RPMI7951 (cell line): ENCODE measurements around the gene VSIG10L2. TPM values are rescaled to one million over a fixed set of nuclear protein-coding genes. Genes with fewer than 3 reads are reported as not detected.
A peak's percentile ranks its signal among the peaks of the same experiment; 100 is the strongest.
"Not testable (repeated sequence)": the region's sequence is repeated elsewhere in the genome, so short reads cannot be mapped to it uniquely, and the experiment has no call there.

Experiments
- DNase-seq: peaks from one replicate; pipeline ENCODE4 v3.0.0-alpha.2; 2012; ENCODE audit warnings: low read depth
- total RNA-seq: library from RNA; depleted of rRNA; stranded (reverse); fragments of >200 nt; shearing (Covaris generic); gene quantifications from 2 replicates; pipeline ENCODE4 v1.2.3, GENCODE V29; 2014; rRNA removed

Gene VSIG10L2
- 0.10 TPM in 1 of 2 replicates, not detected in the other for total RNA-seq

DNA sequence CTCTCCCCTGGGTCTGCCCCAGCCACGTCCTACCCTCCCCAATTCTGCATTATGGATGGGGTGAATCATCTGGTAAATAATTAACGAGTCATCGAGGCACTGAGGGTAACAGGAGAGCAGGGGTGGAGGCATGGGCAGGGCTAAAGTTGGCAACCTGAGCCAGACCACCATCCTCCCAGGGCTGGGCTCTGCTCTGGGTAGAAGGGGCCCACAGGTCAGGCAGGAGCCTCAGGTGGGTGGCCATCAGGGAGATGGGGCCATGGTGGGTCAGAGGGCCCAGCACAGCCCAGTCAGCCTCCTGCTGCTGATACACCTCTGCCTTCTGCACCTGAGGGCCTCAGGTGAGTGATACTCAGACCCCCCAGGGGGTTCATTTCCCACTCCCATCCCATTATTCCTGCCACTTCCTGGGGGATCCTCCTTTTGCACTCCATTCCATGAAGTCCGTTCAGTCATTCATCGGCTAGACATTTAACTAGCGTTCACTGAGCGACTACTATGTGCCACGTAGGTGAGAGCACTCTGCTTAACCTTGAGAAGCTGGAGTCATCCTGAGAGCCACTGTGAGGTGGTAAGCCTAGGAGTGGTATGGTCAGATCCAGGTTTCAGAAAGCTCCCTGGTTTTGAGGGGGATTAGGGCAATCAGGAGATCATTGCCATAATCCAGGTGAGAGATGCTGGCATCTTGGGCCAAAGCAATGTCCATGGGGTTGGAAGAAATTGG, at the start of gene VSIG10L2:
VSIG10L2 (plus strand) TSS at position 248 of the 724 bp plus-strand sequence; CDS start at position 260, 12 bp downstream.
- no peak for DNase-seq

DNA sequence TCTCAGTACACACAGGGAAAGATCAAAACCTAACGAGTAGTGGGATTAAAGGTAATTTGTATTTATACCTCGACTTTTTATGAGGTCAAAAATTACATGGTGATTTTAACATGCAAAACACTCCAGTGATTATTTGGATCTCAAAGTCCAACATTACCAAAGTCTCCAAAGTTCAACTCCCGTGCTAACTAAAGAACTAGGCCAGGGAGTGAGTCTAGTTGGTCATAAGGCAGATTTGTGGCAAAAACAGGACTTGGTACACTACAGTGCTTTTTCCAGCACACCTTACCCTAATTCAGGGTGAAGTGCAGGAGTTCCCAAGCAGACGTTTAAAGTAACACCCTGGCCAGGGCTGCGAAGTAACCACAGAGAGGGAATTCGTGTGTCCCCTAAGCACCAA, 44.0 kb upstream of the VSIG10L2 start:
- DNase-seq, result no peak

DNA sequence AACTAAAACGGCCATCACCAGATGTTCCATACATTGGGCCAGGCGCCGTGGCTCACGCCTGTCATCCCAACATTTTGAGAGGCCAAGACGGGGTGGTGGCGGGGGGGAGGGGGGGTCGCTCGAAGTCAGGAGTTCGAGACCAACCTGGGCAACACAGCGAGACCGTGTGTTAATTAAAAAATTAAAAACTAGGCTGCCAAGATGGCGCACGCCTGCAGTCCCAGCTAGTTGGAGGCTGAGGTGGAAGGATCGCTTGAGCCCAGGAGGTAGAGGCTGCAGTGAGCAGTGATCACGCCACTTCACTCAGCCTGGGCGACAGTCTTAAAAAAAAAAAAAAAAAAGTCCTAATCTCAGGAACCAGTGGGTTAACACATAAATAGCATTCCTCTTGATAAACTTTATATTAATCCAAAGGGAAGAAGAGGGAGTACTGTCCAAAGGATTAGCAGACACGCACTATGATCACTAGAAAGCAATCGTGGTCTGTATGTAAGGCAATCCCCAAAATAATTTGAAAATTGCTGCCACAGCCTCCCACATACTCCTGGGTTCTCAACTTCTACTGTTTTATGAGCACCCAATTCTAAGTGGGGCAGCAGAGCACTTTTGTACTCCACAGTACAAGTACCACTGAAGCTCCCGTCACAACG, 43.4 kb upstream of the VSIG10L2 start:
- no peak for DNase-seq

DNA sequence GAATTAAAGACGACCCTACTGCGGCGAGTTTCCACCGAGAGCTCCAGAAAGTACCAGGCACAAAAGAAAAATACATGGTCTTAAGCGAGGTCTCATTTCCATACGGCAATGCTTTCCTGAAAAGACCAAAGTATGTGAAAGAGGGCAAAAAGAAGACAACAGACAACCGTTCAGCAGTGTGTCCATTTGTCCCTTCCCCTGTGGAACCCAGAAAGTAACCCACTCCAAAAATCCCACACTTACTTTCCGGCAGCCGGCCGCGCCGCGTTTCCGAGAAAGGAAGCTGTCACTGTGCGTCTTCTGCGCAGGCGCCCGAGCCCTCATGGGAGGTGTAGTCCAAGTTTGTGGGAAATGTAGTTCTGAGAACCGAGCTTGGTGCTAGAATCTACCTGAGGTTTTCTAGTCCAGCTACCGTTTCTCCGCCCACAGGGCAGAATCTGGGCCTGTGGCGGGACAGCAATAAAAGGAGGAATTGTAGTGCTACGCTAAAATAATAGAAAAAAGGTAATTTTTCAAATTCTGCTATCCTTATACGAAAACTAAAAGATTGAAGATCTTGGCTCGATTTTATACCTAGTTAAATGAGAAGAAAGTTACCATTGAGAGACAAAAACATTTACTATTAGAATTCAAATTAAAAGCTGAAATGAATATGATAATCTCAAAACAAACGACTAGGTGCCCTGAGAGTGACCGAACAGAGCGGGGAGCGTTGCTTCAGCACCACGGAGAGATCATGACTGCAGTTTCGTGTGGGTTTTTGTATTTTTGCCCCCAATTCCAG, 42.7 kb upstream of the VSIG10L2 start, which contains the start of gene PUS3:
PUS3 (minus strand) TSS at position 280 of the 784 bp plus-strand sequence. CDS start 6,922 bp downstream, outside the sequence.
- peak; percentile 81 for DNase-seq

DNA sequence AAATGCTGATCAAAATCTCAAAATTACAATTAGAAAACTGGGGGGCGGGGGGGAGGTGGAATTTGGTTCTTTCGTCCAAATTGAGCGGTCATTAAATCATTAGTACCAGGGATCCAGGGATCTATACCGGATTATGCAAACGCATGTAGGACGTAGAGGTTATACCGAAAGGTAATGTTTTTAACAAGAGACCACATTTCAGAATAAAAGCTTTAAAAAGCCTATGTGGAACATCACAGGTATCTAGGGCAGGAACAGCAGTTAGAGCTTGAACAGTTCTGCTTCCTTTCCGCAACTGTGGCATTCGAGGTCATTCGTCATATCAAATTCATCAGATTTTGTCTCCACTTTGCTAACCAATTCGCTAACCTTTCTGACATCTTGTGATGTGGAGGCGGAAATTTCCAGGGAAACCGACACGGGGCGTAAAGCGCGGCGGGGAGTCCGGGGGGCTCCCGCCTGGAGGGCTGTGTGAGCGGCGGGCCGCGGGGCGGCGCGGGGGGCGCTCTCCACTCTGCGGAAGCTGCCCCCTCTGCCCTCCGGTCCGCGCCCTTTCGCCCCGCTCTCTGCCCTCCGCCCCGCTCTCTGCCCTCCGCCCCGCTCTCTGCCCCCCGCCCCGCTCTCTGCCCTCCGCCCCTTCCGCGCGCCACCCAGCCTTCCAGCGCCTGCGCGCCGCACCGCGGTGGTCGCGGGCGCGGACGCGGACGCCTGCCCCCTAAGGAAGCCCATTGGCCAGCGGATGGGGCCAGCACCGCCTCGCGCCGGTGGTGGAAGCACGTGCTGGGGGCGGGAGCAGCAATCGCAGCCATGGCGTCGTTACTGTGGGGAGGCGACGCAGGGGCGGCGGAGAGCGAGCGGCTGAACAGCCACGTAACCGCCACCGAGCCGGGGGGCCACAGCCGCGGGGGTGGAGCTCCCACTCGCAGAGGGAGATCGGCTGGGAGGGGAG, 41.9 kb upstream of the VSIG10L2 start, which contains the start of gene DDX25:
DDX25 (plus strand) TSS at position 798 of the 949 bp plus-strand sequence; CDS start at position 808, 10 bp downstream.
- no peak for DNase-seq

DNA sequence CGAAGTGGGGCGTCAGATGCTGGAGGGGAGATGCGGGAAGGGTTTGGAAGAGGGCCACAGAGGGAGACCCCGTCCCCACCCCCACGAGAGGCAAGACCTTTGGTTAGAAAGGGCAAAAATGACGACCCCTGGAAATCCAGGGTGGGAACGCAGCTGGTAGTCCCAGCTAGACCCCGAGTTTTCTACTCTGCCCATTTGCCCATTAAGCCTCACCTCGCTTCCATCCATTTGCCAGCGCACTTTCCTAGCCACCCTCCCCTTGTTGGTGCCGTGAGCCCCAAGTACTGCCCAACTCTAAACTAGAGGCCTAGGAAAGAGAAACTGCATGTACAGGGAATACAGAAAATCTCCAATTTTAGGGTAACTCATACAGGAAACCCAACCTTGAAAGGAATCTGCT, 41.2 kb upstream of the VSIG10L2 start:
- no peak for DNase-seq

DNA sequence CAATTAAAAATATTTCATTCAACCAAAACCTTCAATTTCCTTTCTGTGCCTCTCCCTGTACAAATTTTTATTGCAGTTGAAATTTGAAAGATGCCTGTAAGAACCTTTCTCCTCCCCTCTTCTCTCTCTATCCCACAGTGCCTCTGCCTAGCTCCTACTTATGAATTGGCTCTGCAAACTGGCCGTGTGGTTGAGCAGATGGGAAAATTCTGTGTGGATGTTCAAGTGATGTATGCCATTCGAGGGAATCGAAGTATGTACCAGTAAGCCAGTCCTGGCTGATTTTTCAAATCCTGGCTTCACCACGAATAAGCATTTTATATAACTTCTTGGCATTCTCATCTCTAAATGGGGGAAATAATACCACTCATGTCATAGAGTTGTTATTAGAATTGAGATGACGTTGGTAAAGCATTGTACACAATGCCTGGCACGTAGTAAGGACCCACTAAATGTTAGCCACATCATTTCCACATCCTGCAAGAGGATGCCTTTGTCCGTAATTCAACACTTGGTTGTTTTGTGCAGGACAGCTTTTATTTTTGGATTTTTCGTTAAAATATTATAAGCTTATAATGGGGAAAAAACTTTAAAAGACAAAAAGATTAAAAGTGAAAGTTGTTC, 35.5 kb upstream of the VSIG10L2 start:
- DNase-seq, result no peak

DNA sequence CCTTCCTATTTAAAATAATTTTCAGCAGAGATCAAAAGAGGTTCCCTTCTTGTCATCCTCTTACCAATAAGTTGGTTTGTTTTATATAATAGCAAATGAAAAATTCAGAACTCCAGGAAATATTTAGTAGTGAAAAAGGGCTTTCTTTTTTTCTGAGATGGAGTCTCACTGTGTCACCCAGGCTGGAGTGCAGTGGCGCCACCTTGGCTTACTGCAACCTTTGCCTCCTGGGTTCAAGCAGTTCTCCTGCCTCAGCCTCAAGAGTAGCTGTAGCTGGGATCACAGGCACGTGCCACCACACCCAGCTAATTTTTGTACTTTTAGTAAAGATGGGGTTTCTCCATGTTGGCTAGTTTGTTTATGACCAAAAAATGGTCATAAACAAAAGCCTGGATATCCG, 31.2 kb upstream of the VSIG10L2 start:
- not testable (repeated sequence) for DNase-seq

DNA sequence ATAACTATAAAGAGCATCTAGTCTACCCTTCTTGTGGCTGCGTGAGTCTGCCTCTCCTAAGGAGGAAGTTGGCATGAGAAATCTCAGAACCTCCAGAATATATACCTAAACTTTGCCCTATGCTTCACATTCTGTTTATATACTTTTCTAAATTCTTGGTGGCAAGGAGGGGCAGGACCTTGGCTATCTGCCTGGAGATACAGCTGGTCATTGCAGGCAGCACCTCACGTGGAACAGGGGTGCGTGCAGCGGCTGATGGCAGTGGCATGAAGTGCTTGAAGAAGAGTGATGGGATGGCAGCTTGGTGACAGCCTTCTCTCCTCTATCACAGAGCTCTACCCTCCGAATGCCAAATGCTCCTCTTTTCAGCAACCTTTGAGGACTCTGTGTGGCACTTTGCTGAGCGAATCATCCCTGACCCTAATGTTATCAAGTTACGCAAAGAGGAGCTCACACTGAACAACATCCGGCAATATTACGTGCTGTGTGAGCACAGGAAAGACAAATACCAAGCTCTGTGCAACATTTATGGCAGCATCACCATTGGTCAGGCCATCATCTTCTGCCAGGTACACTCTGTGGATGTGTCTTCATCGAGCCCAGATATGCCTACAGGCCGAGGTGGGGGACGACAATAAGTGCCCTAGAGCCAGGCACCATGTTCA, 29.0 kb upstream of the VSIG10L2 start:
- no peak for DNase-seq

DNA sequence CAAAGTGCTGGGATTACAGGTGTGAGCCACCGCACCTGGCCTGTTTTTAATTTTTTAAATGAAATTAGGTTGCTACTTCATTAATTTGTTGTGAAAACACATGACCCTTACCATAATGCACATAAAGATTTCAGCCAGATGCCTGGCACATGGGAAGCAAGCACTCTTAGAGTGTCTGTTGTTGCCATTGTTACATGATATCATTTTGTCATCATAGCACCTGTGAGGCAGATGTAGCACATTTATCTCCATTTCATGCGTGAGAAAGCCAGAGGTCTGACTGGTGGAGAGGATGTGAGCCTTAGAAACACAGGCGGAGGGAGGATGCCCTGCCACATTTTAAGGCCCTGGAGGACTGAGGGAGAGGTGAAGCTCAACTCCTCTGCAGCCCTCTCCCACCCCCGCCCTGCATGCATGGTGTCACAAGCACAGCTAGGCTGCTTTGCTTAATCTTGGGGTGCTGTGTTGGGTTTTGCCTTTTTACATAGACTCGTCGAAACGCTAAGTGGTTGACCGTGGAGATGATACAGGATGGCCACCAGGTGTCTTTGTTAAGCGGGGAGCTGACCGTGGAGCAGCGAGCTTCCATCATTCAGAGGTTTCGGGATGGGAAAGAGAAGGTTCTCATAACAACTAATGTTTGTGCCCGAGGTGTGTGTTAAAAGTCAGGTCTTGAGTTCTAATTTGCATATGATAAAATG, 27.6 kb upstream of the VSIG10L2 start:
- no peak for DNase-seq

DNA sequence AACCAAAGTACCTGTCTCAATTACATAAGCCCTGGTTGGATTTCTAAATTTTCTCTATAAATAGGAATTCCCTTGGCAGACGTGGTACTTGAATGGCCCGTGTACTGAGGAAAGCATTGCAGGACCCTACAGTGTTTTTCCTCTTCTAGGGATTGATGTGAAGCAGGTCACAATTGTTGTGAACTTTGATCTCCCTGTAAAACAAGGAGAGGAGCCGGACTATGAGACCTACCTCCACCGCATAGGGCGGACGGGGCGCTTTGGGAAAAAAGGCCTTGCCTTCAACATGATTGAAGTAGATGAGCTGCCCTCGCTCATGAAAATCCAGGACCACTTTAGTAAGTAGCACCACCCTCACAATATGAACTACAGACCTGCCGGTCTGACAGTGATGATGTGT, 24.8 kb upstream of the VSIG10L2 start:
- DNase-seq, result no peak

DNA sequence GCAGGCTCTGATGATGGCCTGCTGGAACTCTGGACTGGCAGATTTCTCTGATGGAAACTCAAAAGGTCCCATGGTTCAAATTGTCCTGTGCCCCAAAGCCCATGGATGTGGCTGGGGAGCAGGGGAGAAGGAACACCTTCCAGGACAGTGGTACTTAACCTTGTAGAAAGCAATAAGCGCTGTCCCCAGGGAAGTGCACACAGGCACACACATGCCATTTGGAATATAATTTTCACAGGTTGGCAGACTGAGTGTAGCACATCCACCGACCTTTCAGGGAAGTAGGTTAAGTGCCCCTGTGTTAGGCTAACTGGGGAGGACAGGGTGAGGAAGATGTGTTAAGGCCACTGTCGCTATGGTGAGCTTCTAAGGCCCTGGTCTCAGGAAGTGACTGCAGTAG, 23.7 kb upstream of the VSIG10L2 start:
- no peak for DNase-seq

DNA sequence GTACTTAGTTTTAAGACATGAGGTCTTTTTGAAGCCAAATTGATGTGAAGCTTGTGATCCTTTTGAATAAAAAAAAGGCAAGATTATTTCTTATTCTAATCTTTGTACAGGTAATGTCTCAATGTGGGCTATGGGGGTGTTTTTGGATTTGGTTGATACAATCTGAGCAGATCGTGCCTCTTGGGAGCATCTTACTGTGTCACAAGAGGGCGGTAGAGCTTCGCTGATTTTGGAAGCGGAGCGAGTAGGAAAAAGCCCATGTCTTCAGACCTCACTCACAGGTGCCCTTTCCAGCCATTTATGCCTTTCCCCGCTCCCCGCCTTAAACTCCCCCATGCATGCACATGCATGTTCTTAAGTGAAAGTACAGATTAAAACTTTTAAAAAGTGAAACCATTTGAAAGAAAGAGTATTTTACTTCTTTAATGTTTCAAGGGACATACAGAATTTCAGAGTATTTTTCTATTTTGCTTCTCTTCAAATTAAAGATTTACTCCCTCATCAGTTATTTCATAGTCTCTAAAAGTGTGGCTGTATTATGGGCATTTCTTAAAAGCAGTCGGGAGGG, 22.7 kb upstream of the VSIG10L2 start:
- peak; percentile 67 for DNase-seq

DNA sequence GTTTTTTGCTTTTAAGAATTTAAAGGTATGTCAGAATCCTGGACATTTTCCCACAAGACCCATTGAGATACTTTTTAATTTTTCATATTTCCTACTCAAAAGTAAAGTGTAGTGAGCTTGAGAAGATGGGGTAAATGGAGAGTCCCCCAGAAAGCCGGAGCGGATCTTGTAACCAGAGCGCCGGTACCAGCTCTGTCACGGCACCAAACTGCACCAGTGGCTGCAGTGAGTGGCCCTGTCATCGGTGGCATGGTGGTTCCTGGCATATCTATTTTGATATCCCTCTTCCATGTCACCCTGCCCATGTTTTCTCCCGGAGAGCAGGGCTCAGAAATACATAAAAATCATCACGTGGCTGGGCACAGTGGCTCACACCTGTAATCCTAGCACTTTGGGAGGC, 22.2 kb upstream of the VSIG10L2 start:
- DNase-seq, result no peak

DNA sequence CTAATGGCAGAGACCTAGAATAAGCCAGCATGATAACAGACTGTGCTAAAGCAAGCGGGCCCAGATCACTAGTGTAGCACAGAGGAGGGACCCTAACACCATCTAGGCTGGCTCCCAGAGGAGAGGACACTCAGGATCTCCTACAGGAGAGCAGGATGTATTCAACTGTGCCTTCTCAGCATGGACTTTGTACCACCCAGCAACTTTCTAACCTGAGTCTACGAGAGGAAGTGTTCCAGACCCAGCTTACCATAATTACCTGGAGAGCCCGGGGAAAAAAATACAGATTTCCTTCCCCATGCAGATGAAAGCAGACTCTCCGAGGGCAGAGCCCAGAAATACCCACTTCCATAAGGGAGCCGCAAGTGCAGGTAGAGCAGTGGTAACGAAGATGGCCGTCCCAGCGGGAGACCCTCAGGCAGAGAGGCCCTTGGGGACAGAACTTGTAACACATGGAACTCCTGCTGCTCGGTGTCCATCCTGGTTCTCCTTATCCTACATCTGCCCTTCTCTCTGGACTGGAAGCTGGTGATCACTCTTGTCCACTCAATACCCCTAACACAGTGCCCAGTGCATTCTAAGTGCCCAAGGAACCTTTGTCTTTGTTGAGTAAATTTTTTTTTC, 21.3 kb upstream of the VSIG10L2 start:
- DNase-seq, result no peak

DNA sequence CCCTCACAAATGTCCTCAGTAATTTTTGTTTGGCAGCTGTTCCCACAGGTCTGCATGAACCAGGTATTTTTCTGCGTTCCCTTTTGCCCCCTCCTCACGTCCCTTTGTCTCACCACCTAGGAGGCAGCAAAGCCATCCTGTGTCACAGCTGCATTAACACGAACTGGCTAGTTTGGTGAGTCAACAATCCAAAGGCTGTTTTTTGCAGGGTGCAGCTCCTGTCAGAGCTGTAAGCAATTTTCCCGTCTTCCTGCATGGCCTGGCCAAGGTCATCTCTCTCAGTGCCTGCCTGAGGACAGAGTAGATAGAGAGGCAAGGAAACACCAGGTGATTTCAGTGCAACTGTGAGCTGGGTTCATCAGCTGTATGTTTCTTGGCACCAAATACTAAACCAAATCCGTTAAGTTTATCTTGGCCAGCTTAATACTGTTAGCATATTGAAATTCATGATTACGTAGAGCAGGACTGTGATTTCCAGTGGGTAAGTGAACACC, 20.6 kb upstream of the VSIG10L2 start:
- DNase-seq, result no peak

DNA sequence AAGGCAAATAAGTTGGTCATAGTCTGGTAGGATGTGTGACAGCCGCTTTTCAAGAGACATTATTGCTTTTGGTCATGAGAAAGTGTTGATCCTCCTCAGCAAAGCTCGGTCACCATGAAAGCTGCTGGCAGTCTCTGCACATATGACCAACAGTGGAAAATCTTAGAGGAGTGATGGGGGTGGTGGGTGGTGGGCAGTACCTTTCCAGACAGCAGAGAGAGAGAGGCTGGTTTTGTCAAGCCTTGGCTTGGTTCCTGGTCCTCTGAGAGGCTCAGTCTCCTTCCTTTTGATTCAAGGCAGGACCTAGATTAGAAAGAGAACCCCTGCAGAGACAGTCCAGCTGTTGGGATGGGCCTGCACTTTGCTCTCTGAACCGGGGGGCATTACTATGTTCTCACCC, 20.0 kb upstream of the VSIG10L2 start:
- no peak for DNase-seq

DNA sequence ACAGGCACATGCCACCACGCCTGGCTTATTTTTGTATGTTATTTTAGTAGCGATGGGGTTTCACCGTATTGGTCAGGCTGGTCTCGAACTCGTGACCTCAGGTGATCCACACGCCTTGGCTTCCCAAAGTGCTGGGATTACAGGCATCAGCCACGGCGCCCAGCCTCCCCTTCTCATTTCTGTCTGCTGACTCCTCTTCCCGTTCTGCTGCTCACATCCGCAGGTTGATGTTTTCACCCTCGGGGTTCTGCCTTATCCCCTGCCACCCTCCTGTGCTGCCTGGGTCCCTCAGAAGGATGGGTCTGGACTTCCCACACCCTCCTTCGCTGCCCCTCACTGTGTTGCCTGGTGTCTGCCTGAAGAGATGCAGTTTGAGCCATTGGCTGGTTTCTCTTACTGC, 19.2 kb upstream of the VSIG10L2 start:
- no peak for DNase-seq
